ENCODE data around the gene PLEKHA8.
"Not testable (repeated sequence)": the region's sequence is repeated elsewhere in the genome, so short reads cannot be mapped to it uniquely, and the experiment has no call there.

Gene PLEKHA8

GRCh38 chr7:30068117-30068516 is 39.9 kb downstream of the PLEKHA8 start:
- no peak for DNase-seq

GRCh38 chr7:30069096-30069867 is 41.1 kb downstream of the PLEKHA8 start:
- DNase-seq: no peak

- no peak for DNase-seq
Observed at GRCh38 chr7:30070052-30070451, 41.8 kb downstream of the PLEKHA8 start.

- DNase-seq: no peak
Observed at GRCh38 chr7:30072735-30073134, 44.5 kb downstream of the PLEKHA8 start.

- peak; percentile 26 for DNase-seq
Observed at GRCh38 chr7:30074422-30075030, 46.3 kb downstream of the PLEKHA8 start.

GRCh38 chr7:30076411-30076810 is 48.2 kb downstream of the PLEKHA8 start:
- DNase-seq: no peak

- no peak for DNase-seq
Observed at GRCh38 chr7:30078280-30078679, 50.1 kb downstream of the PLEKHA8 start.

GRCh38 chr7:30079880-30080279 is 51.7 kb downstream of the PLEKHA8 start:
- no peak for DNase-seq

GRCh38 chr7:30080818-30081217 is 52.6 kb downstream of the PLEKHA8 start:
- DNase-seq: no peak

- DNase-seq: no peak
Observed at GRCh38 chr7:30082686-30083085, 54.5 kb downstream of the PLEKHA8 start.

GRCh38 chr7:30083334-30083733 is 55.1 kb downstream of the PLEKHA8 start:
- no peak for DNase-seq

GRCh38 chr7:30084212-30084611 is 56.0 kb downstream of the PLEKHA8 start:
- no peak for DNase-seq

GRCh38 chr7:30086529-30086928 is 58.3 kb downstream of the PLEKHA8 start:
- DNase-seq: no peak

GRCh38 chr7:30087371-30087770 is 59.2 kb downstream of the PLEKHA8 start:
- DNase-seq: no peak

GRCh38 chr7:30088362-30088761 is 60.1 kb downstream of the PLEKHA8 start:
- DNase-seq: no peak

GRCh38 chr7:30090111-30090510 is 61.9 kb downstream of the PLEKHA8 start:
- DNase-seq: no peak

GRCh38 chr7:30091491-30091912 is 63.3 kb downstream of the PLEKHA8 start:
- DNase-seq: no peak

GRCh38 chr7:30091987-30092386 is 63.8 kb downstream of the PLEKHA8 start:
- no peak for DNase-seq

- no peak for DNase-seq
Observed at GRCh38 chr7:30093420-30093952, 65.3 kb downstream of the PLEKHA8 start.

- DNase-seq: not testable (repeated sequence)
Observed at GRCh38 chr7:30098599-30098998, 70.4 kb downstream of the PLEKHA8 start.

- DNase-seq: no peak
Observed at GRCh38 chr7:30102281-30102680, 74.1 kb downstream of the PLEKHA8 start.

- no peak for DNase-seq
Observed at GRCh38 chr7:30104157-30104556, 75.9 kb downstream of the PLEKHA8 start.

GRCh38 chr7:30112103-30112713 is 84.0 kb downstream of the PLEKHA8 start:
- DNase-seq: no peak

GRCh38 chr7:30113144-30113543 is 84.9 kb downstream of the PLEKHA8 start:
- DNase-seq: no peak
